Neural cell (in vitro differentiated cells): ENCODE measurements around the gene PTHLH.

Experiments
- EP300 ChIP-seq: fragments of 450-650 bp; conservative IDR thresholded peaks from 2 replicates; pipeline ENCODE4 v1.6.1; 2014; ENCODE audit warnings: antibody characterized with exemption, mild to moderate bottlenecking, moderate library complexity; ENCODE audit not compliant: poor library complexity, severe bottlenecking
- EZH2 ChIP-seq: fragments of 200-600, 300-800 bp; shearing (Covaris generic), sonication (generic); IDR thresholded peaks from 2 replicates; pipeline ENCODE4 v1.6.1; 2014; ENCODE audit warnings: antibody characterized with exemption, low read length, borderline replicate concordance, mild to moderate bottlenecking; ENCODE audit not compliant: insufficient read depth, poor library complexity, severe bottlenecking
- MXI1 ChIP-seq: fragments of 450-650 bp; conservative IDR thresholded peaks from 2 replicates; pipeline ENCODE4 v1.6.1; 2014; ENCODE audit warnings: antibody characterized with exemption, mild to moderate bottlenecking; ENCODE audit not compliant: poor library complexity, severe bottlenecking
- POLR2AphosphoS5 ChIP-seq: IDR thresholded peaks from 2 replicates; pipeline ENCODE4 v1.6.1; 2012
- REST ChIP-seq: IDR thresholded peaks from 2 replicates; pipeline ENCODE4 v1.6.1; 2012; ENCODE audit warnings: borderline replicate concordance
- SMC3 ChIP-seq: fragments of 450-650 bp; conservative IDR thresholded peaks from 2 replicates; pipeline ENCODE4 v1.6.1; 2014; ENCODE audit warnings: antibody characterized with exemption, mild to moderate bottlenecking, moderate library complexity; ENCODE audit not compliant: poor library complexity
- TAF1 ChIP-seq: IDR thresholded peaks from 2 replicates; pipeline ENCODE4 v1.6.1; 2012; ENCODE audit warnings: low read depth
- TF ChIP-seq, protein P1 (sequence below): fragments of 450-650 bp; IDR thresholded peaks from 2 replicates; pipeline ENCODE4 v1.5.1; 2014; ENCODE audit warnings: antibody characterized with exemption, mild to moderate bottlenecking, moderate library complexity; ENCODE audit not compliant: poor library complexity, severe bottlenecking

DNA sequence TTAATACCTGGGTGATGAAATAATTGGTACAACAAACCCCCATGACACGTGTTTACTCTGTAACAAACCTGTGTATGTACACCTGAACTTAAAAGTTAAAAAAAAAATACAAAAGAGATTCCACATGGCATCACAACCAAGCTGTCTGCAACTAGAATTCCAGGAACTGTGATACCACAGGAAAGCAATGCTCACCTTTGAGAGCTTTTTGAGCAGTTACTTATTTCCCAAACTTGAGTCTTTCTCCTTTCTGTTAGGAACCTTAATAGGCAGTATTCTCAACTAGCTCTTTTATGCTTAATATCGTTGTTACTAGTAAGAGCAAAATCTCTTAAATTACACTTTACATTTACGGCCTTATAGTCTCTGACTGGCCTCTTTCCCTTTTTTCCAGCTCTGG is 15.2 kb downstream of the PTHLH start:
- TF ChIP-seq, protein P1, sequence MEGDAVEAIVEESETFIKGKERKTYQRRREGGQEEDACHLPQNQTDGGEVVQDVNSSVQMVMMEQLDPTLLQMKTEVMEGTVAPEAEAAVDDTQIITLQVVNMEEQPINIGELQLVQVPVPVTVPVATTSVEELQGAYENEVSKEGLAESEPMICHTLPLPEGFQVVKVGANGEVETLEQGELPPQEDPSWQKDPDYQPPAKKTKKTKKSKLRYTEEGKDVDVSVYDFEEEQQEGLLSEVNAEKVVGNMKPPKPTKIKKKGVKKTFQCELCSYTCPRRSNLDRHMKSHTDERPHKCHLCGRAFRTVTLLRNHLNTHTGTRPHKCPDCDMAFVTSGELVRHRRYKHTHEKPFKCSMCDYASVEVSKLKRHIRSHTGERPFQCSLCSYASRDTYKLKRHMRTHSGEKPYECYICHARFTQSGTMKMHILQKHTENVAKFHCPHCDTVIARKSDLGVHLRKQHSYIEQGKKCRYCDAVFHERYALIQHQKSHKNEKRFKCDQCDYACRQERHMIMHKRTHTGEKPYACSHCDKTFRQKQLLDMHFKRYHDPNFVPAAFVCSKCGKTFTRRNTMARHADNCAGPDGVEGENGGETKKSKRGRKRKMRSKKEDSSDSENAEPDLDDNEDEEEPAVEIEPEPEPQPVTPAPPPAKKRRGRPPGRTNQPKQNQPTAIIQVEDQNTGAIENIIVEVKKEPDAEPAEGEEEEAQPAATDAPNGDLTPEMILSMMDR = no peak
- TF ChIP-seq SMC3 (no peak), REST (no peak), POLR2AphosphoS5 (no peak), EP300 (no peak), EZH2 (no peak), TAF1 (no peak), MXI1 (no peak)
